NCI-H526 treated with DMSO at 0.1 percent for 48 hours (cell line): Measurements from ENCODE around the gene FCMR.
A peak's percentile ranks its signal among the peaks of the same experiment; 100 is the strongest.

Source experiments
- DNase-seq: peaks from one replicate; lab custom pipeline; 2025; lab: John Stamatoyannopoulos, UW

Gene FCMR

GRCh38 chr1:206923009-206923960, 1.5 kb upstream of the FCMR start:
- no peak for DNase-seq

- no peak for DNase-seq
Measured at GRCh38 chr1:206922524-206922923, 783 bp upstream of the FCMR start.

GRCh38 chr1:206918076-206918475, 3.7 kb downstream of the FCMR start:
- no peak for DNase-seq

GRCh38 chr1:206916000-206916709, 5.6 kb downstream of the FCMR start:
- DNase-seq: no peak

- no peak for DNase-seq
Measured at GRCh38 chr1:206915030-206915735, 6.6 kb downstream of the FCMR start.

- no peak for DNase-seq
Measured at GRCh38 chr1:206913766-206914537, 7.8 kb downstream of the FCMR start.

- DNase-seq: peak; percentile 25
Measured at GRCh38 chr1:206912445-206913095, 9.2 kb downstream of the FCMR start.

GRCh38 chr1:206911064-206911663, 10.6 kb downstream of the FCMR start:
- DNase-seq: peak; percentile 21

GRCh38 chr1:206909883-206910318, 11.8 kb downstream of the FCMR start:
- DNase-seq: no peak

- peak; percentile 74 for DNase-seq
Measured at GRCh38 chr1:206909161-206909882, 12.4 kb downstream of the FCMR start.

GRCh38 chr1:206908038-206908437, 13.7 kb downstream of the FCMR start:
- no peak for DNase-seq

GRCh38 chr1:206907304-206907991, 14.3 kb downstream of the FCMR start:
- DNase-seq: no peak

- no peak for DNase-seq
Measured at GRCh38 chr1:206905295-206906164, 16.2 kb downstream of the FCMR start.

GRCh38 chr1:206904423-206905142, 17.2 kb downstream of the FCMR start:
- no peak for DNase-seq

- DNase-seq: no peak
Measured at GRCh38 chr1:206903687-206904086, 18.1 kb downstream of the FCMR start.

GRCh38 chr1:206902702-206903101, 19.0 kb downstream of the FCMR start:
- no peak for DNase-seq

- no peak for DNase-seq
Measured at GRCh38 chr1:206901944-206902343, 19.8 kb downstream of the FCMR start.

GRCh38 chr1:206900149-206900548, 21.6 kb downstream of the FCMR start:
- no peak for DNase-seq
